NCI-H82 treated with DMSO at 0.1 percent for 48 hours (cell line): ENCODE measurements around the gene MORN2.
"Not testable (repeated sequence)": the region's sequence is repeated elsewhere in the genome, so short reads cannot be mapped to it uniquely, and the experiment has no call there.

Experiments
- DNase-seq: peaks from one replicate; lab custom pipeline; 2025; ENCODE audit not compliant: unreplicated experiment; lab: John Stamatoyannopoulos, UW

Gene MORN2

GRCh38 chr2:38875576-38876367 lies at the start of gene MORN2, which contains the start of gene DHX57:
Gene MORN2, plus strand, starts transcription at chr2:38875976.
Gene DHX57, minus strand, starts transcription at chr2:38875934. Its CDS starts 7,529 bp downstream, at chr2:38868405.
- peak; percentile 45 for DNase-seq

GRCh38 chr2:38827539-38828145 lies 48.1 kb upstream of the MORN2 start:
- not testable (repeated sequence) for DNase-seq

- no peak for DNase-seq
Measured at GRCh38 chr2:38828460-38828859, 47.3 kb upstream of the MORN2 start.

- DNase-seq = no peak
Measured at GRCh38 chr2:38829971-38830370, 45.8 kb upstream of the MORN2 start.

- no peak for DNase-seq
Measured at GRCh38 chr2:38830526-38831159, 45.1 kb upstream of the MORN2 start.

- no peak for DNase-seq
Measured at GRCh38 chr2:38835015-38835601, 40.7 kb upstream of the MORN2 start.

- no peak for DNase-seq
Measured at GRCh38 chr2:38835990-38836389, 39.8 kb upstream of the MORN2 start.

GRCh38 chr2:38836791-38837190 lies 39.0 kb upstream of the MORN2 start:
- no peak for DNase-seq

GRCh38 chr2:38850045-38850444 lies 25.7 kb upstream of the MORN2 start:
- DNase-seq = no peak

- no peak for DNase-seq
Measured at GRCh38 chr2:38856165-38856564, 19.6 kb upstream of the MORN2 start.

- no peak for DNase-seq
Measured at GRCh38 chr2:38862476-38862875, 13.3 kb upstream of the MORN2 start.

- no peak for DNase-seq
Measured at GRCh38 chr2:38863061-38863695, 12.6 kb upstream of the MORN2 start.

- no peak for DNase-seq
Measured at GRCh38 chr2:38866773-38867443, 8.9 kb upstream of the MORN2 start.

GRCh38 chr2:38871432-38871831 lies 4.3 kb upstream of the MORN2 start:
- no peak for DNase-seq

GRCh38 chr2:38873763-38874162 lies 2.0 kb upstream of the MORN2 start:
- DNase-seq = no peak

GRCh38 chr2:38875227-38875575 lies 575 bp upstream of the MORN2 start:
- no peak for DNase-seq

- DNase-seq = no peak
Measured at GRCh38 chr2:38876407-38876806, 631 bp downstream of the MORN2 start.

GRCh38 chr2:38886063-38886462 lies 10.3 kb downstream of the MORN2 start:
- no peak for DNase-seq

- no peak for DNase-seq
Measured at GRCh38 chr2:38887347-38887746, 11.6 kb downstream of the MORN2 start.

GRCh38 chr2:38887902-38888554 lies 12.3 kb downstream of the MORN2 start:
- no peak for DNase-seq
